ENCODE results near the gene ALPL. TPM values are rescaled to one million over a fixed set of nuclear protein-coding genes. Genes with fewer than 3 reads are reported as not detected.

ALPL gene
- total RNA-seq, 1 donor from 2014 or later: 43.1 TPM

GRCh38 chr1:21623410-21623961 lies 114.3 kb downstream of the ALPL start:
- H3K27ac Mint-ChIP-seq: peak overlapping the region; percentile 75
- peak overlapping the region; percentile 84 for H3K4me3 Mint-ChIP-seq
- H3K36me3 Mint-ChIP-seq: no peaks in the 10 kb centered on the region
- peaks cover 13% of the 10 kb centered on the region for H3K27me3 Mint-ChIP-seq
- DNase-seq (ENCODE audit: extremely low spot score, unreplicated experiment): no peak
- H3K4me1 Mint-ChIP-seq (ENCODE audit: unreplicated experiment): peaks cover 14% of the 10 kb centered on the region
- no peak for TF ChIP-seq CTCF (conservative IDR thresholded peaks at IDR 0.05)
- no peaks in the 10 kb centered on the region for H3K9me3 Mint-ChIP-seq

DNA sequence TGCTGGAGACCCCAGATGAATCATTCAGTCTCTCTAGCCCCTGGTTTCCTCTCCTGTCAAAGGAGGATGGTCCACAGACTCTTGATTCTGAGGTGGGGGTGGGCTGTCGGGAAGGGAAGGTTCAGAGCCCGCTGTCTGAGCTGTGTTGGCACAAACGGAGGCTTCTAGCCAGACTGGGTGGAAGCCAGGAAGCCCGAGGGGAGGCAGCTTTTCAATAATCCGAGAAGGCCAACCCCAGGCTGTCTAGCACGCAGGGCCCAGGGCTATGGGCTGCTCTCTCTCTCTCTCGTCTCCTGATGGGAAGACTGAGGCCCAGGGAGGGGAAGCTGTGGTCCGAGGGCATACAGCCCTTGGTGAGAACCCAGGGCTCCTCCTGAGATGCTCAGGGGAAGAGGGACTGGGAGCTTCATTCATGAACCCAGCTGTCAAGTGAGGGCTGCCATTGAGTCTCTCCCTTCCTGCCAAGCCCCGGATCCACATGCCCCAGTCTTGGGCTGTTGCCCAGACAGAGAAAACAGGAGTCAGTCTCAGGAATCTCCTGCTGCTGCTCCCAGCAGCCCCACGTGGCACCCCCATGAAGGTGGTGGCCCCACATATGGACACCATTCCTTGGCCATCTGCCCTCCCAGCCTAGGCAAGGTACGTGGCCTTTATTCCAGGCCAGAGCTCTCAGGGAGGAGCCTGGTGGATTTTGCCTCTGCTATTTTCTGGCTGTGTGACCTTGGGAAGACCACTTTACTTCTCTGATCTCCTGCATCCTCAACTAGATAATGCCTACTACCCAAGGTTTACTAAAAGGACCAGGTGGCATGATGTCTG lies 115.6 kb downstream of the ALPL start:
- Mint-ChIP-seq H3K4me1 (ENCODE audit: unreplicated experiment) (peaks cover 14% of the 10 kb centered on the region), H3K4me3 (no peak overlapping the region), H3K9me3 (no peaks in the 10 kb centered on the region), H3K36me3 (no peaks in the 10 kb centered on the region), H3K27ac (no peak overlapping the region), H3K27me3 (peaks cover 13% of the 10 kb centered on the region)
- TF ChIP-seq CTCF (conservative IDR thresholded peaks at IDR 0.05): no peak
- no peak for DNase-seq (ENCODE audit: extremely low spot score, unreplicated experiment)

DNA sequence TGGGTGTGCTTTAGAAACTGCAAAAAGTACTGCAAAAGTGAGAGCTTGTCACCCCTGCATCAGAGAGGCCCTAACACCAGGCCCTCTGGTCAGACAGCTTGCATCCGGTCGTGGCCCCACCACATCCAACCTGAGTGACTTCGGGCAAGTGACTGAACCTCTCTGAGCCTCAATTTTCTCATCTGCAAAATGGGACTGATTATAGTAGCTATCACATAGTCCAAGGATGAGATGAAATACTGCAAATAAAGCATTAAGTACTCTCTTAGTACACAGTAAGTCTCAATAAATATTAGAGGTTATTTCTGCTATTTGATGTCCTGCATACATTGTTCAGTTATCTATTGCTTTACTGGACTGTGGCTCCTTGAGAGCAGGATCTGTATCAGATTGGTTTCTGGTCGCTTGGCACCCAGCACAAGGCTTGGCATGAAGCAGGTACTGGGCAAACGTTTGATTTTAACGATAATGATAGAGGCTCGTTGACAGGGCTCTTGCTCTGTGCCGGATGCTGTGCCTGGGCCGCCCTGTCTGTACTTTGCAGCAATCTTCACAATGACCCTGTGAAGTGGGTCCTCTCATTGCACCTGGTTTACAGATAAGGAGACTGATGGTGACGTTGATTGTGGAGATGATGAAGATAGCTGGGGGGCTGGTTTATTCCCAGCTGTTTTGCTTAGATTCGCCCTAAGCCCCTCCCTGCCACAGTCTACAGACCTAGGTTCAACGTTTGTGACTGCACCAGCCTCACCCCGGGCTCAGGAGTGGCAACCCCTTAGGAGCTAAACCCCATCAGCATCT lies 116.4 kb downstream of the ALPL start:
- no peaks in the 10 kb centered on the region for H3K36me3 Mint-ChIP-seq
- no peaks in the 10 kb centered on the region for H3K9me3 Mint-ChIP-seq
- H3K4me1 Mint-ChIP-seq (ENCODE audit: unreplicated experiment): peaks cover 14% of the 10 kb centered on the region
- no peak for DNase-seq (ENCODE audit: extremely low spot score, unreplicated experiment)
- H3K27ac Mint-ChIP-seq: no peak overlapping the region
- no peak overlapping the region for H3K4me3 Mint-ChIP-seq
- peaks cover 13% of the 10 kb centered on the region for H3K27me3 Mint-ChIP-seq
- TF ChIP-seq CTCF (conservative IDR thresholded peaks at IDR 0.05): no peak

- DNase-seq (ENCODE audit: extremely low spot score, unreplicated experiment): no peak
- Mint-ChIP-seq H3K27ac (no peak overlapping the region), H3K4me3 (no peak overlapping the region), H3K4me1 (ENCODE audit: unreplicated experiment) (peaks cover 8% of the 10 kb centered on the region), H3K36me3 (no peaks in the 10 kb centered on the region), H3K9me3 (no peaks in the 10 kb centered on the region), H3K27me3 (peaks cover 5% of the 10 kb centered on the region)
- TF ChIP-seq CTCF (conservative IDR thresholded peaks at IDR 0.05): no peak
Measured at GRCh38 chr1:21626921-21627339, 117.7 kb downstream of the ALPL start.

Other genes with a start within 250 kb of the ALPL start
- 37.2 and 49.8 TPM in 2 replicates for gene ECE1, start 219.0 kb upstream of the ALPL start, total RNA-seq (ENCODE audit: low replicate concordance)
- 13.6 and 13.7 TPM in 2 replicates for gene NBPF3, start 69.3 kb upstream of the ALPL start, total RNA-seq (ENCODE audit: low replicate concordance)
- gene RAP1GAP, start 159.9 kb downstream of the ALPL start, total RNA-seq (ENCODE audit: low replicate concordance): 18.5 and 20.3 TPM in 2 replicates

Measured in type B pancreatic cell (in vitro differentiated cells).